Measurements from ENCODE around the gene OTOF.

GRCh38 chr2:26495705-26496297 is 17.9 kb upstream of the OTOF start:
- TF ChIP-seq CTCF (conservative IDR thresholded peaks at IDR 0.05) (no peak), ZFX (IDR thresholded peaks at IDR 0.05) (no peak)

All from C4-2B (cell line).